GM23338 (cell line): ENCODE results near the gene PARVA. TPM values are rescaled to one million over a fixed set of nuclear protein-coding genes. Genes with fewer than 3 reads are reported as not detected.

Source experiments
- ATAC-seq: fragments of 200-7000 bp; cut with Tn5 transposase; 3 replicates; pipeline ENCODE4 v1.9.1; 2020
- DNase-seq: peaks from one replicate; pipeline ENCODE4 v3.0.0-alpha.2; 2015; ENCODE audit warnings: low spot score
- H2AFZ ChIP-seq: fragments of 200-600 bp; sonication (generic); 2 replicates; pipeline ENCODE4 v1.8.0; 2016; ENCODE audit warnings: antibody characterized with exemption, mild to moderate bottlenecking, moderate library complexity
- H3F3A ChIP-seq: fragments of 200-600 bp; sonication (generic); replicated peaks from 2 replicates; pipeline ENCODE4 v1.8.0; 2017; ENCODE audit warnings: antibody characterized with exemption, mixed run types, low read depth
- H3K27ac ChIP-seq: fragments of 200-600 bp; sonication (generic); 2 replicates; pipeline ENCODE4 v1.6.1; 2016; ENCODE audit warnings: low read depth
- H3K27me3 ChIP-seq: fragments of 200-600 bp; sonication (generic); 2 replicates; pipeline ENCODE4 v1.8.0; 2016; ENCODE audit warnings: mild to moderate bottlenecking, mixed run types, moderate library complexity; ENCODE audit not compliant: insufficient read depth
- H3K36me3 ChIP-seq: fragments of 200-600 bp; sonication (generic); 2 replicates; pipeline ENCODE4 v1.8.0; 2016; ENCODE audit warnings: mild to moderate bottlenecking; ENCODE audit not compliant: insufficient read depth
- H3K4me1 ChIP-seq: fragments of 200-600 bp; sonication (generic); 2 replicates; pipeline ENCODE4 v1.8.0; 2016; ENCODE audit warnings: mild to moderate bottlenecking, moderate library complexity; ENCODE audit not compliant: insufficient read depth
- H3K4me2 ChIP-seq: fragments of 200-600 bp; sonication (generic); 2 replicates; pipeline ENCODE4 v1.7.1; 2017; ENCODE audit warnings: mixed run types
- H3K4me3 ChIP-seq: fragments of 200-600 bp; sonication (generic); 2 replicates; pipeline ENCODE4 v1.6.1; 2016; ENCODE audit warnings: mixed run types
- H3K79me2 ChIP-seq: fragments of 200-600 bp; sonication (generic); replicated peaks from 2 replicates; pipeline ENCODE4 v1.8.0; 2017; ENCODE audit warnings: mild to moderate bottlenecking; ENCODE audit not compliant: insufficient read depth
- H3K9me2 ChIP-seq: fragments of 200-600 bp; sonication (generic); 2 replicates; pipeline ENCODE4 v1.8.0; 2017; ENCODE audit not compliant: insufficient read depth
- H4K20me1 ChIP-seq: fragments of 200-600 bp; sonication (generic); replicated peaks from 2 replicates; pipeline ENCODE4 v1.8.0; 2017; ENCODE audit warnings: mild to moderate bottlenecking; ENCODE audit not compliant: insufficient read depth
- H3K27ac Mint-ChIP-seq: 2 replicates; pipeline ENCODE4 v1.8.0; 2020; ENCODE audit warnings: inconsistent platforms, mild to moderate bottlenecking, moderate library complexity, mixed read lengths
- H3K27me3 Mint-ChIP-seq: 3 replicates; pipeline ENCODE4 v1.8.0; 2022; ENCODE audit warnings: low read depth, mild to moderate bottlenecking, moderate library complexity, mixed read lengths, inconsistent platforms; ENCODE audit not compliant: insufficient read depth, poor library complexity
- H3K36me3 Mint-ChIP-seq: 3 replicates; pipeline ENCODE4 v1.8.0; 2021; ENCODE audit warnings: low read depth, mild to moderate bottlenecking, inconsistent platforms, moderate library complexity, mixed read lengths
- H3K4me1 Mint-ChIP-seq: 3 replicates; pipeline ENCODE4 v1.8.0; 2020; ENCODE audit warnings: mild to moderate bottlenecking, inconsistent platforms, mixed read lengths
- H3K4me3 Mint-ChIP-seq: 3 replicates; pipeline ENCODE4 v1.8.0; 2021; ENCODE audit warnings: moderate library complexity, mild to moderate bottlenecking, inconsistent platforms, mixed read lengths
- H3K9me3 Mint-ChIP-seq: 3 replicates; pipeline ENCODE4 v1.8.0; 2020; ENCODE audit warnings: moderate library complexity, mild to moderate bottlenecking, inconsistent platforms, mixed read lengths
- CREB1 ChIP-seq: fragments of 250-450 bp; sonication (Bioruptor Pico); IDR thresholded peaks from 2 replicates; pipeline ENCODE4 v1.5.0; 2020; ENCODE audit warnings: low read depth, mild to moderate bottlenecking, moderate library complexity
- CTCF ChIP-seq, 2 experiments: fragments of 200-600 bp in 1 of 2; sonication (generic) in 1 of 2; conservative IDR thresholded peaks; 2 replicates each; pipeline versions ENCODE4 v1.5.1 to v1.6.1; 2016 to 2017; ENCODE audit warnings: antibody characterized with exemption in 2 of 2, low read depth in 2 of 2, mild to moderate bottlenecking in 2 of 2, moderate library complexity in 1 of 2
- EZH2 ChIP-seq: fragments of 200-600 bp; sonication (generic); IDR thresholded peaks from one replicate; pipeline ENCODE4 v1.8.0; 2017; ENCODE audit warnings: antibody characterized with exemption, mild to moderate bottlenecking, low read depth; ENCODE audit not compliant: unreplicated experiment
- EZH2phosphoT487 ChIP-seq: fragments of 200-600 bp; sonication (generic); IDR thresholded peaks from one replicate; pipeline ENCODE4 v1.8.1; 2018; ENCODE audit warnings: antibody characterized with exemption; ENCODE audit not compliant: unreplicated experiment
- JUNB ChIP-seq: IDR thresholded peaks from one replicate; pipeline ENCODE4 v1.6.1; 2016; ENCODE audit warnings: antibody characterized with exemption; ENCODE audit not compliant: unreplicated experiment
- NANOG ChIP-seq: IDR thresholded peaks from 2 replicates; pipeline ENCODE4 v1.6.1; 2016; ENCODE audit warnings: antibody characterized with exemption, borderline replicate concordance
- POLR2AphosphoS5 ChIP-seq: IDR thresholded peaks from 2 replicates; pipeline ENCODE4 v1.6.1; 2016; ENCODE audit warnings: antibody characterized with exemption, low read depth
- REST ChIP-seq: IDR thresholded peaks from one replicate; pipeline ENCODE4 v1.6.1; 2018; ENCODE audit warnings: antibody characterized with exemption; ENCODE audit not compliant: unreplicated experiment
- STAT1 ChIP-seq: IDR thresholded peaks from one replicate; pipeline ENCODE4 v1.6.1; 2016; ENCODE audit warnings: antibody characterized with exemption; ENCODE audit not compliant: unreplicated experiment
- ZNF114 ChIP-seq: fragments of 250-450 bp; sonication (Bioruptor Pico); IDR thresholded peaks from 2 replicates; pipeline ENCODE4 v1.5.0; 2020; ENCODE audit warnings: mild to moderate bottlenecking, moderate library complexity
- ZNF331 ChIP-seq: fragments of 250-450 bp; sonication (Bioruptor Pico); IDR thresholded peaks from 2 replicates; pipeline ENCODE4 v1.5.0; 2020; ENCODE audit warnings: low read depth, mild to moderate bottlenecking, moderate library complexity
- ZNF462 ChIP-seq: fragments of 250-450 bp; sonication (Bioruptor Pico); IDR thresholded peaks from 2 replicates; pipeline ENCODE4 v1.5.0; 2020; ENCODE audit warnings: mild to moderate bottlenecking, moderate library complexity
- polyA plus RNA-seq: library from polyadenylated mRNA; unstranded; fragments of >200 nt; fragmentation: Nextera tagmentation; extraction: Ambion mirVana; gene quantifications from 2 replicates; pipeline ENCODE4 v1.2.1, GENCODE V29; 2016
- total RNA-seq: library from RNA; depleted of rRNA; stranded (reverse); fragments of >200 nt; shearing (Covaris generic); gene quantifications from 2 replicates; pipeline ENCODE4 v1.2.3, GENCODE V29; 2014
- TF ChIP-seq, protein P1 (sequence below): IDR thresholded peaks from 2 replicates; pipeline ENCODE4 v1.6.1; 2016; ENCODE audit warnings: antibody characterized with exemption

PARVA gene
- total and polyA plus RNA-seq, 2 experiments from 2014 or later = 5.8 to 6.9 TPM

DNA sequence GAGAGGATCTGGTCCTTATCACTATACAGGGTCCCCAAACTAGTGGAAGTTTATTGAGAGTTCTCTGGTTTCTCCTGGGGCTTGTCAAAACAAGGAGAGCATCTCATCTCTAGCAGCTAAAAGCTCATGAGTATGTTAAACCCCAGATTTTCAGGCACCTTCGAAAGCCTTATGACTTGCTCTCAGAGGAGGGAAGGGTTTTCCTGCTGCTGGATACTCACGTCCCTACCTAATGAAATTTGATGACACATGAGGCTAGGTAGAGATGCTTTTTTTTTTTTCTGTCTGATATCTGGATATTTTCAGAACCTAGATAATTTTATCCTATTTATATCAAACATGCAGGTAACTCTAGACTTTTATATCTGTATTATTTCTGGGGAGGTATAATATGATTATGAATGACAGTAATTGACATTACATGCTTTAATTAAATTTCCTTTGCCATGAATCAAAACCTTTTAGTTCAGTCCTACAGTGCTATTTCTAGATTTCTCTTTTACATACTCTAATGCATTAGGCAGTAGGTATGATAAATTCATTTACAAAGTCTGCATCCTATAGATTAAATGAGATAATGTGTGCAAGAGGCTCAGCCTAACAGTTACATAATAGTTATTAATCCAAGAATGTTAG, 73.9 kb downstream of the PARVA start:
- no peaks in the 10 kb centered on the region for H3K4me1 ChIP-seq
- no peaks in the 10 kb centered on the region for H4K20me1 ChIP-seq
- no peaks in the 10 kb centered on the region for H3K27me3 ChIP-seq
- ATAC-seq (no peak), DNase-seq (no peak)
- H3K4me1 Mint-ChIP-seq = peaks cover 9% of the 10 kb centered on the region
- H3F3A ChIP-seq = no peaks in the 10 kb centered on the region
- no peaks in the 10 kb centered on the region for H3K9me3 Mint-ChIP-seq
- H3K4me3 ChIP-seq = no peak overlapping the region
- no peak overlapping the region for H2AFZ ChIP-seq
- H3K27me3 Mint-ChIP-seq = peaks cover 3% of the 10 kb centered on the region
- no peak overlapping the region for H3K27ac ChIP-seq
- H3K79me2 ChIP-seq = no peaks in the 10 kb centered on the region
- H3K36me3 Mint-ChIP-seq = no peaks in the 10 kb centered on the region
- no peak overlapping the region for H3K4me2 ChIP-seq
- H3K27ac Mint-ChIP-seq = no peak overlapping the region
- no peak overlapping the region for H3K4me3 Mint-ChIP-seq
- no peaks in the 10 kb centered on the region for H3K9me2 ChIP-seq
- no peaks in the 10 kb centered on the region for H3K36me3 ChIP-seq
- TF ChIP-seq EZH2phosphoT487 (no peak), EZH2 (no peak), REST (no peak), STAT1 (no peak), NANOG (no peak), ZNF462 (CRISPR knock-in tag) (no peak), CTCF (conservative IDR thresholded peaks at IDR 0.05; ENCODE audit: low read depth in 2 of 2) (no peak), ZNF331 (CRISPR knock-in tag) (no peak), JUNB (no peak), CREB1 (CRISPR knock-in tag) (no peak), ZNF114 (CRISPR knock-in tag) (no peak), POLR2AphosphoS5 (no peak)
- TF ChIP-seq, protein P1, sequence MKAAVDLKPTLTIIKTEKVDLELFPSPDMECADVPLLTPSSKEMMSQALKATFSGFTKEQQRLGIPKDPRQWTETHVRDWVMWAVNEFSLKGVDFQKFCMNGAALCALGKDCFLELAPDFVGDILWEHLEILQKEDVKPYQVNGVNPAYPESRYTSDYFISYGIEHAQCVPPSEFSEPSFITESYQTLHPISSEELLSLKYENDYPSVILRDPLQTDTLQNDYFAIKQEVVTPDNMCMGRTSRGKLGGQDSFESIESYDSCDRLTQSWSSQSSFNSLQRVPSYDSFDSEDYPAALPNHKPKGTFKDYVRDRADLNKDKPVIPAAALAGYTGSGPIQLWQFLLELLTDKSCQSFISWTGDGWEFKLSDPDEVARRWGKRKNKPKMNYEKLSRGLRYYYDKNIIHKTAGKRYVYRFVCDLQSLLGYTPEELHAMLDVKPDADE = no peak
